NCI-H446 treated with DMSO at 0.1 percent for 48 hours (cell line): ENCODE data around the gene TTLL5.
A peak's percentile ranks its signal among the peaks of the same experiment; 100 is the strongest.

Experiments
- DNase-seq: peaks from one replicate; lab custom pipeline; 2025; lab: John Stamatoyannopoulos, UW

The TTLL5 gene

GRCh38 chr14:75660630-75661498, at the start of gene TTLL5, which contains the start of gene ERG28:
TTLL5 (plus strand) TSS chr14:75661246; CDS start chr14:75663150, 1,904 bp downstream.
ERG28 (minus strand) TSS chr14:75660876; CDS start chr14:75657502, 3,374 bp downstream.
- peak; percentile 97 for DNase-seq

GRCh38 chr14:75612157-75612556, 48.9 kb upstream of the TTLL5 start:
- DNase-seq: no peak

- DNase-seq: no peak
Observed at GRCh38 chr14:75614179-75614578, 46.9 kb upstream of the TTLL5 start.

- no peak for DNase-seq
Observed at GRCh38 chr14:75615200-75615599, 45.8 kb upstream of the TTLL5 start.

GRCh38 chr14:75619548-75619947, 41.5 kb upstream of the TTLL5 start:
- no peak for DNase-seq

- DNase-seq: no peak
Observed at GRCh38 chr14:75625034-75625433, 36.0 kb upstream of the TTLL5 start.

GRCh38 chr14:75626396-75626795, 34.6 kb upstream of the TTLL5 start:
- no peak for DNase-seq

- no peak for DNase-seq
Observed at GRCh38 chr14:75626863-75627262, 34.2 kb upstream of the TTLL5 start.

GRCh38 chr14:75627406-75627805, 33.6 kb upstream of the TTLL5 start:
- DNase-seq: no peak

GRCh38 chr14:75628816-75629215, 32.2 kb upstream of the TTLL5 start:
- DNase-seq: no peak

GRCh38 chr14:75630695-75631452, 30.2 kb upstream of the TTLL5 start:
- DNase-seq: no peak

- DNase-seq: no peak
Observed at GRCh38 chr14:75631453-75631831, 29.6 kb upstream of the TTLL5 start.

- DNase-seq: no peak
Observed at GRCh38 chr14:75634848-75635247, 26.2 kb upstream of the TTLL5 start.

- DNase-seq: peak; percentile 14
Observed at GRCh38 chr14:75636100-75636692, 24.9 kb upstream of the TTLL5 start.

- no peak for DNase-seq
Observed at GRCh38 chr14:75640876-75641275, 20.2 kb upstream of the TTLL5 start.

- DNase-seq: no peak
Observed at GRCh38 chr14:75643985-75644384, 17.1 kb upstream of the TTLL5 start.

- DNase-seq: no peak
Observed at GRCh38 chr14:75645056-75645455, 16.0 kb upstream of the TTLL5 start.

- DNase-seq: no peak
Observed at GRCh38 chr14:75646762-75647161, 14.3 kb upstream of the TTLL5 start.

GRCh38 chr14:75647640-75648039, 13.4 kb upstream of the TTLL5 start:
- no peak for DNase-seq

GRCh38 chr14:75648066-75648838, 12.8 kb upstream of the TTLL5 start:
- no peak for DNase-seq

- no peak for DNase-seq
Observed at GRCh38 chr14:75649337-75649736, 11.7 kb upstream of the TTLL5 start.

GRCh38 chr14:75649773-75650172, 11.3 kb upstream of the TTLL5 start:
- no peak for DNase-seq
